Endodermal cell (in vitro differentiated cells): ENCODE measurements around the gene TRMT2A. TPM values are rescaled to one million over a fixed set of nuclear protein-coding genes. Genes with fewer than 3 reads are reported as not detected.
A peak's percentile ranks its signal among the peaks of the same experiment; 100 is the strongest.

Experiments used
- DNase-seq: peaks from one replicate; pipeline ENCODE4 v3.0.0-alpha.2; 2017
- H3K27ac ChIP-seq: 2 replicates; pipeline ENCODE4 v1.5.1; 2013; ENCODE audit warnings: mild to moderate bottlenecking, low read depth, low read length, moderate library complexity
- H3K27me3 ChIP-seq: 2 replicates; pipeline ENCODE4 v1.6.1; 2013; ENCODE audit warnings: mild to moderate bottlenecking, low read length, moderate library complexity; ENCODE audit not compliant: insufficient read depth, control insufficient read depth, poor library complexity, severe bottlenecking
- H3K36me3 ChIP-seq: 2 replicates; pipeline ENCODE4 v1.7.0; 2013; ENCODE audit warnings: mild to moderate bottlenecking, low read length, moderate library complexity; ENCODE audit not compliant: control insufficient read depth, insufficient read depth
- H3K4me1 ChIP-seq: one replicate; pipeline ENCODE4 v1.7.0; 2013; ENCODE audit warnings: low read length; ENCODE audit not compliant: control insufficient read depth, insufficient read depth
- H3K4me3 ChIP-seq: 2 replicates; pipeline ENCODE4 v1.5.1; 2013; ENCODE audit warnings: mild to moderate bottlenecking, low read length, moderate library complexity
- H3K9ac ChIP-seq: 2 replicates; pipeline ENCODE4 v1.6.1; 2013; ENCODE audit warnings: mild to moderate bottlenecking, low read length, moderate library complexity; ENCODE audit not compliant: poor library complexity, severe bottlenecking; ENCODE audit errors: extremely low read depth
- H3K9me3 ChIP-seq: 2 replicates; pipeline ENCODE4 v1.6.1; 2013; ENCODE audit warnings: mild to moderate bottlenecking, low read length, moderate library complexity; ENCODE audit not compliant: control insufficient read depth
- H3K27ac Mint-ChIP-seq: 2 replicates; pipeline ENCODE4 v1.8.0; 2020; ENCODE audit warnings: mixed read lengths
- H3K27me3 Mint-ChIP-seq: 2 replicates; pipeline ENCODE4 v1.8.0; 2021; ENCODE audit warnings: mild to moderate bottlenecking, mixed read lengths; ENCODE audit not compliant: insufficient read depth
- H3K36me3 Mint-ChIP-seq: 2 replicates; pipeline ENCODE4 v1.8.0; 2020; ENCODE audit warnings: low read depth, mixed read lengths
- H3K4me1 Mint-ChIP-seq: 2 replicates; pipeline ENCODE4 v1.8.0; 2020; ENCODE audit warnings: mixed read lengths
- H3K4me3 Mint-ChIP-seq: 2 replicates; pipeline ENCODE4 v1.8.0; 2020; ENCODE audit warnings: mild to moderate bottlenecking, moderate library complexity, mixed read lengths
- H3K9me3 Mint-ChIP-seq: 2 replicates; pipeline ENCODE4 v1.8.0; 2020; ENCODE audit warnings: mild to moderate bottlenecking, mixed read lengths
- WGBS, 2 experiments: methylation state at CpG; one replicate each; pipeline versions ENCODE4 v1.1.5 to v1.1.7; 2013; ENCODE audit warnings: missing lambda C conversion rate in 2 of 2, mixed read lengths in 1 of 2; ENCODE audit not compliant: insufficient coverage in 1 of 2, insufficient read length in 1 of 2; 5-methylcytosine and 5-hydroxymethylcytosine counted together
- total RNA-seq, 2 donors: library from RNA; stranded (reverse); fragmentation: NEBNext Ultra II Directional in 1 of 2; extraction: Animal tissue kit (Norgen Biotek cat#: 25700) in 1 of 2; gene quantifications; 2 replicates in 1 of 2; 3 replicates in 1 of 2; pipeline ENCODE4 v1.2.1, GENCODE V29; 2021
- TF ChIP-seq, protein P1 (sequence below): fragments of 200-600 bp; sonication (generic); conservative IDR thresholded peaks from 2 replicates; pipeline ENCODE4 v1.5.0; 2021; ENCODE audit warnings: antibody characterized with exemption, mild to moderate bottlenecking

The TRMT2A gene
- total RNA-seq, 2 donors from 2014 or later: 45.6 to 55.2 TPM

DNA sequence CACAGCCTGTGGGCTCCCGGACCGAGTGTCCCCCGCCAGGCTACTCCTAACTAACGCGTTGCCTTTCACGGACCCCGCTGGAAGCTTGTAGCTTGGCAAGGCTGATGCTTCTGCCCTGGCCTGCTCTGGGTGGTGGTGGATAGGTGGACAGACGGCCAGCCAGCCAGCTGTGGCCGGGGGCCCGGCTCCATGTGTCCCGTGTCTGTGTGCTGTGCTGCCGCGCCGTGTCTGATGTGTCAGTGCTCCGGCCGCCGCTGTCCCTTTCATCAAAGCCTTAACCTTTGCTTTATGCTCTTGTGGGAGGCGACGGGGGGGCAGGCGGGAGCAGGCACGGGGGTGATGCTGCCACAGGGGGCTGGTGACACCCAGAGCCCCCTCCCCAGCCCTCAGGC is 28.8 kb upstream of the TRMT2A start:
- Histone ChIP-seq H3K4me1 (no peaks in the 10 kb centered on the region), H3K36me3 (no peaks in the 10 kb centered on the region), H3K27me3 (no peaks in the 10 kb centered on the region), H3K27ac (peak overlapping the region; percentile 32), H3K4me3 (no peak overlapping the region), H3K9ac (no peak overlapping the region), H3K9me3 (no peaks in the 10 kb centered on the region)
- Mint-ChIP-seq H3K9me3 (no peaks in the 10 kb centered on the region), H3K4me1 (no peaks in the 10 kb centered on the region), H3K27ac (no peak overlapping the region), H3K4me3 (no peak overlapping the region), H3K36me3 (no peaks in the 10 kb centered on the region), H3K27me3 (no peaks in the 10 kb centered on the region)
- DNase-seq: no peak
- TF ChIP-seq, protein P1, sequence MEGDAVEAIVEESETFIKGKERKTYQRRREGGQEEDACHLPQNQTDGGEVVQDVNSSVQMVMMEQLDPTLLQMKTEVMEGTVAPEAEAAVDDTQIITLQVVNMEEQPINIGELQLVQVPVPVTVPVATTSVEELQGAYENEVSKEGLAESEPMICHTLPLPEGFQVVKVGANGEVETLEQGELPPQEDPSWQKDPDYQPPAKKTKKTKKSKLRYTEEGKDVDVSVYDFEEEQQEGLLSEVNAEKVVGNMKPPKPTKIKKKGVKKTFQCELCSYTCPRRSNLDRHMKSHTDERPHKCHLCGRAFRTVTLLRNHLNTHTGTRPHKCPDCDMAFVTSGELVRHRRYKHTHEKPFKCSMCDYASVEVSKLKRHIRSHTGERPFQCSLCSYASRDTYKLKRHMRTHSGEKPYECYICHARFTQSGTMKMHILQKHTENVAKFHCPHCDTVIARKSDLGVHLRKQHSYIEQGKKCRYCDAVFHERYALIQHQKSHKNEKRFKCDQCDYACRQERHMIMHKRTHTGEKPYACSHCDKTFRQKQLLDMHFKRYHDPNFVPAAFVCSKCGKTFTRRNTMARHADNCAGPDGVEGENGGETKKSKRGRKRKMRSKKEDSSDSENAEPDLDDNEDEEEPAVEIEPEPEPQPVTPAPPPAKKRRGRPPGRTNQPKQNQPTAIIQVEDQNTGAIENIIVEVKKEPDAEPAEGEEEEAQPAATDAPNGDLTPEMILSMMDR: no peak
- 95 to 97% methylated on average over 10 to 21 of the region's 21 CpGs for WGBS, 2 experiments

DNA sequence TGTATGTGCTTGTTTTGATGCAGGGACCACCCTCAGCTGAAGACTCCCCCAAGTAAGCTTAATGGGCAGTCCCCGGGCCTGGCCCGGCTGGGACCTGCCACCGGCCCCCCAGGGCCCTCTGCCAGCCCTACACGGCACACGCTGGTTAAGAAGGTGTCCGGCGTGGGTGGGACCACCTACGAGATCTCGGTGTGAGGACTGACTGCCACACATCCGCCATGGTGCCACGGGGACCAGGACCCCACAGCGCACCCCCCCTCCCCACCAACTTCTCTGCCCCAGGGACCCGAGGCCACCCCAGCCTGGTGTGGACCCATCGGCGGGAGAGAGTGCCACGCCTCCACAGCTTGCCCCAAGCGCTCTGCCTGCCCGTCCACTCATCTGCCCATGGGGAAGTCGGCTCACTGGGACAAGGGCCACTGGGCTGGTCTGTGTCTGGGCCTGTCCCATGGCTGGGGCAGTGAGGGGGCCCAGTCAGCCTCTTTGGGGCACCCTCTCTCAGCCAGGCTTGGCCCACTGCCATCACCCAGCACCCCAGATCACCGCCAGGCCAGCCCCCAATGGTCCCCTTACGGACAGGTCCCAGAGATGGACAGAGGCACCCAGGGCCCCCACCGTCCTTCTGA is 28.3 kb upstream of the TRMT2A start:
- Mint-ChIP-seq H3K27ac (no peak overlapping the region), H3K4me3 (no peak overlapping the region), H3K9me3 (no peaks in the 10 kb centered on the region), H3K27me3 (no peaks in the 10 kb centered on the region), H3K4me1 (no peaks in the 10 kb centered on the region), H3K36me3 (no peaks in the 10 kb centered on the region)
- 95% methylated on average over 13 to 22 of the region's 22 CpGs for WGBS, 2 experiments
- no peaks in the 10 kb centered on the region for H3K36me3 ChIP-seq
- H3K27ac ChIP-seq: peak overlapping the region; percentile 32
- H3K27me3 ChIP-seq: no peaks in the 10 kb centered on the region
- H3K9ac ChIP-seq: no peak overlapping the region
- no peak for DNase-seq
- H3K4me3 ChIP-seq: no peak overlapping the region
- H3K4me1 ChIP-seq: no peaks in the 10 kb centered on the region
- H3K9me3 ChIP-seq: no peaks in the 10 kb centered on the region
- TF ChIP-seq, protein P1: no peak

- H3K9me3 Mint-ChIP-seq: no peaks in the 10 kb centered on the region
- H3K27ac ChIP-seq: no peak overlapping the region
- H3K9me3 ChIP-seq: no peaks in the 10 kb centered on the region
- H3K4me3 ChIP-seq: no peak overlapping the region
- H3K36me3 Mint-ChIP-seq: peaks cover 6% of the 10 kb centered on the region
- no peak overlapping the region for H3K9ac ChIP-seq
- no peaks in the 10 kb centered on the region for H3K4me1 Mint-ChIP-seq
- no peak for DNase-seq
- H3K4me1 ChIP-seq: no peaks in the 10 kb centered on the region
- H3K4me3 Mint-ChIP-seq: no peak overlapping the region
- H3K27me3 Mint-ChIP-seq: no peaks in the 10 kb centered on the region
- TF ChIP-seq, protein P1: no peak
- H3K36me3 ChIP-seq: peaks cover 7% of the 10 kb centered on the region
- no peak overlapping the region for H3K27ac Mint-ChIP-seq
- WGBS, 2 experiments: 90 to 91% methylated on average over 9 to 19 of the region's 19 CpGs
- H3K27me3 ChIP-seq: no peaks in the 10 kb centered on the region
Measured at GRCh38 chr22:20143883-20144665, 27.0 kb upstream of the TRMT2A start.
